ENCODE measurements around the gene NIF3L1. TPM values are rescaled to one million over a fixed set of nuclear protein-coding genes. Genes with fewer than 3 reads are reported as not detected.

NIF3L1 gene
- polyA plus RNA-seq, 2 of the 4 experiments (the other 2 are of a cell fraction): 49.5 to 103 TPM

Small RNA genes lying within 50 kb of the gene (small RNA-seq; reads per million reads assigned to genes)
- gene RF00019: 0 reads per million in 6 experiments
- 0 reads per million in 6 experiments for gene RNA5SP115
- 0 to 0.97 (median 0) reads per million in 6 experiments for gene RNU6-312P
- 0 reads per million in 6 experiments for gene RNU6-762P

Other genes with a start within 250 kb of the NIF3L1 start
- 439 and 494 TPM in 2 replicates for gene BZW1, start 77.5 kb upstream of the NIF3L1 start, polyA plus RNA-seq (2011; rRNA removed)
- 401 to 422 TPM (median 419 TPM) in 3 replicates for gene BZW1, start 77.5 kb upstream of the NIF3L1 start, polyA plus RNA-seq (2017; fragmentation: RNase III; extraction: RNeasy Plus Mini Kit Qiagen cat#74134 plus additional on column Dnase treatment)
- 85.4 and 88.3 TPM in 2 replicates for gene CLK1, start 24.7 kb upstream of the NIF3L1 start, polyA plus RNA-seq (2011; rRNA removed)
- 35.5 to 39.8 TPM (median 36.5 TPM) in 3 replicates for gene CLK1, start 24.7 kb upstream of the NIF3L1 start, polyA plus RNA-seq (2017; fragmentation: RNase III; extraction: RNeasy Plus Mini Kit Qiagen cat#74134 plus additional on column Dnase treatment)
- 62.6 and 75.6 TPM in 2 replicates for gene PPIL3, start 294 bp upstream of the NIF3L1 start, polyA plus RNA-seq (2011; rRNA removed)
- 27.5 to 30.3 TPM (median 29.0 TPM) in 3 replicates for gene PPIL3, start 294 bp upstream of the NIF3L1 start, polyA plus RNA-seq (2017; fragmentation: RNase III; extraction: RNeasy Plus Mini Kit Qiagen cat#74134 plus additional on column Dnase treatment)
- gene ORC2, start 74.3 kb downstream of the NIF3L1 start, polyA plus RNA-seq (2011; rRNA removed): 20.9 and 23.3 TPM in 2 replicates
- 20.7 to 24.5 TPM (median 22.9 TPM) in 3 replicates for gene ORC2, start 74.3 kb downstream of the NIF3L1 start, polyA plus RNA-seq (2017; fragmentation: RNase III; extraction: RNeasy Plus Mini Kit Qiagen cat#74134 plus additional on column Dnase treatment)
- 5.8 and 7.3 TPM in 2 replicates for gene HYCC2, start 182.3 kb downstream of the NIF3L1 start, polyA plus RNA-seq (2011; rRNA removed)
- 2.4 to 3.0 TPM (median 2.9 TPM) in 3 replicates for gene HYCC2, start 182.3 kb downstream of the NIF3L1 start, polyA plus RNA-seq (2017; fragmentation: RNase III; extraction: RNeasy Plus Mini Kit Qiagen cat#74134 plus additional on column Dnase treatment)
- gene NDUFB3, start 182.6 kb downstream of the NIF3L1 start, polyA plus RNA-seq (2011; rRNA removed): 103 and 162 TPM in 2 replicates
- 220 to 232 TPM (median 223 TPM) in 3 replicates for gene NDUFB3, start 182.6 kb downstream of the NIF3L1 start, polyA plus RNA-seq (2017; fragmentation: RNase III; extraction: RNeasy Plus Mini Kit Qiagen cat#74134 plus additional on column Dnase treatment)
- gene CFLAR, start 226.8 kb downstream of the NIF3L1 start, polyA plus RNA-seq (2011; rRNA removed): 64.0 and 89.4 TPM in 2 replicates
- gene CFLAR, start 226.8 kb downstream of the NIF3L1 start, polyA plus RNA-seq (2017; fragmentation: RNase III; extraction: RNeasy Plus Mini Kit Qiagen cat#74134 plus additional on column Dnase treatment): 56.5 to 64.0 TPM (median 56.5 TPM) in 3 replicates

All from A549 (cell line).